NT2/D1 (cell line): ENCODE results near the gene SAE1.

ENCODE experiments used
- SUZ12 ChIP-seq: IDR thresholded peaks from 2 replicates; pipeline ENCODE4 v1.6.1; 2011; ENCODE audit not compliant: insufficient read length, insufficient read depth; ENCODE audit errors: extremely low read depth
- YY1 ChIP-seq: IDR thresholded peaks from 2 replicates; pipeline ENCODE4 v1.6.1; 2011; ENCODE audit not compliant: insufficient read length, insufficient read depth
- ZNF274 ChIP-seq: IDR thresholded peaks from 2 replicates; pipeline ENCODE4 v1.6.1; 2011; ENCODE audit warnings: mild to moderate bottlenecking, low read depth, low read length

DNA sequence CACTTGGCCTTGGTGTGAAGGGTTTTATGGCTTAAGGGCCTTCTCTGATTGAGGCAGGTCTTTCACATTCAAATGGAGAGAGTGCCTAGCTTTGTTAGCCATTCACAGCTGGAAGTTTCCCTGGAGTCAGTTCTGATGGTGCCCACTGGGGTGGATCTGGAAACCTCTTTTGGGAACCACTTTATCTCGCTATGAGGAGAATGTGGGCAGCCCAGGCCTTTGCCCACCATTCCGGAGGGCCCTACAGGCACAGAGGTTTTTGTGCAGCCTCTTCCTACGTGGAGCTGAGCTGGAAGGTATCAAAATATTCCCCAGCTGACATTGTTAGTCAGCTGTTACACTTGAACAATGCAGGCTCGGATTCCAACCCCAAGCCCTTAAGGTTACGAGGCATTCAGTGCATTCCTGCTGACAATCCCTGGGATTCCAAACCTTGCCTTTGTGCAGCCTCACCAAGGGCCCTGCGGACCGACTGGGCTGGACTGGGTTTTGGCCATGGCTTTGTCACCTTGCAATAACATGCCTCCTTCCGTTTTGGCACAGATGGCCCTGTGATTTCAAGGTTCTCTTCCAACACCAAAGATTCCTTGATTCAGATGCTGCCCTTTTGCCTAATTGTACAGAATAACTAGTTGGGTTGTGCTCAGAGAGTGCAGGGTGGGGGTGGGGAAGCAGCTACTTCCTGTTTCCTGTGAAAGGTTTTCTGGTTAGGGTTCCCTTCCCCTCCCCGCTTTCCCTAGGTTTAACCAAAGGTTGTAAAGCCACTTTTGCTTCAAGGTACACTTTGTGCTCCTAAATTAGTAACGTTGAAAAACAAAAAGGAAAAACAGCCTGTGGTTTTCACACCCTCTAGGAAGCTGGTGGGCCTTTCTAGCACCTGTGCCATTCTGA lies 27.0 kb downstream of the SAE1 start:
- TF ChIP-seq SUZ12 = no peak
- TF ChIP-seq YY1 = no peak
- TF ChIP-seq ZNF274 = no peak
